SIG-M5 (cell line): ENCODE measurements around the gene MAP3K5.

Experiments
- DNase-seq: peaks from one replicate; lab custom pipeline; 2025; lab: John Stamatoyannopoulos, UW

MAP3K5 gene

DNA sequence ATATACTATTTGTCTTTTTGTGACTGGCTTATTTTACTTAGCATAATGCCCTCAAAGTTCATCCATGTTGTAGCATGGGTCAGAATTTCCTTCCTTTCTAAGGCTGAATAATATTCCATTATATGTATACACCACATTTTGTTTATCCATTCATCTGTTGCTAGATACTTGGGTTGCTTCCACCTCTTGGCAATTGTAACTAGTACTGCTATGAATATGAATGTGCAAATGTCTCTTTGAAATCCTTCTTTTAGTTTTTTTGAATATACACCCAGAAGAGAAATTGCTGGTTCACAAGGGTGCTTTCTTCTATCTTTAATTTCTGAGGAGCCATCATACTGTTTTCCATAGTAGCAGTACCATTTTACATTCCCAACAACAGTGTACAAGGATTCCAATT lies 220.8 kb downstream of the MAP3K5 start:
- DNase-seq = no peak

DNA sequence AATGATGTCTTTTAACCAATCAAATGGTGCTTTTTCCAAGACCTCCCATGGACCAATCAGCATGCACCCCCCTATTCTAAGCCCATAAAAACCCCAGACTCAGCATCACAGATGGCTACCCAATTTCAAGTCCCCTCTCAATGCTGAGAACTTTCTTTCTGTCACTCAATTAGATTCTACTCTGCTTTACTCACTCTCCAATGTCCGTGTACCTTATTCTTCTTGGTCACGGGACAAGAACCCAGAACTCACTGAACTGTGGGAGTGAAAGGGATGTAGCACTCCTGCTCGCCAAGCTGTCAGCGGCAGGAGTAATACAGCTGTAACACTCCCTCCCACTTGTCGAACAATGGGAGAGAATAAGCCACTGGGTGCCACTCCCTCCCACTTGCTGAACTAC lies 221.2 kb downstream of the MAP3K5 start:
- DNase-seq = no peak

DNA sequence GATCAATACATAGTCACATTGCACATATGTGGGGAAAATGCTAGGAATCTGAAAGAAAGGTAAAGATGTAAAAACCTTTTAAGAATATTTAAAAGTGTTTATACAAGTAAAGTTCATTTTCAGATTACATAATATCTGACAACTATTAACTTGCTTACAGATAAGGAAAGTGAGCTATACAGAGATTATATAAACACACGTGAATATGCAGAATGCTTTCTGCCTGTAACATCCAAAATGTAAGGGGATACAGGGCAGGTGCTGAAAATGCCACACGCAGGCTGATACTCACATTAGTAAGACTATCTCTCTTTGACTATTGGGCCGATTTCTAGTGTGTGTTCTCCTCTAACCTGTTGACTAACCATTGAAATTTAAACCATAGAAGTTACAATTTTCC lies 224.1 kb downstream of the MAP3K5 start:
- DNase-seq = no peak

DNA sequence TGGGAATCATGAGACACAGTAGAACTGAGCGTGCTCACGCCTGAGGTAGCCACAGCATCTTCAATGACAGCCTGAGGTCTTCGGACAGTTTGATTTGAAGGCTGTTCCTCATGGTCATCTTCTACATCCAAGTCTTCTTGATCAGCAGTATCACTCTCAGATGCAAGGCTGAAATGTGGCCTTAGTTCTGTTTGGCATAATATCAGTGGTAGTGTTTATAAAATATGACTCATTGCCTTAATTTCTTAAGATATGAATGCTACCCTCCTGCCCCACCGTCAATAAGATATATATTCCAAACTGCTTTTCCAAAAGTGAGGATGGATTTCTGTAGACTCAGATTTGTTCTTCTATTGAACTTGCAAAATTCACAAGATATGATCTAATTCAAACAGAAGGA lies 224.6 kb downstream of the MAP3K5 start:
- no peak for DNase-seq

DNA sequence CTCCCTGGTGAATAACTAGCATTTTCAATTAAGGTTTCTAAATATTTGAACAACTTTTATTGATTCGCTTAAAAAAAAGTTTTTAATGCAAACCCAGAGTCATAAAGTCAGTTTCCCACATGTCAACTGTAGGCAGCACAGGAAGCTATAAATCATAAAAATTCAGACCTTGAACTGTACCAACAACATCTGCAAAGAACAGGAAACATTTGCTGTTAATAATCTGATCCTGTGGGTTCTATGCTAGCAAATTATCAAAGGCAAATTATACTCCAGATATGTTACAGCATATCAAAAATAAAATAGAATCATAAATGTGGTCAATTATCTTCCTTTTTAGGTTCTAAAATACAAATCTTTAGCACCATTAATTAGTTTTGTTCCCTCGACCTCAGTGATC lies 225.4 kb downstream of the MAP3K5 start:
- no peak for DNase-seq

DNA sequence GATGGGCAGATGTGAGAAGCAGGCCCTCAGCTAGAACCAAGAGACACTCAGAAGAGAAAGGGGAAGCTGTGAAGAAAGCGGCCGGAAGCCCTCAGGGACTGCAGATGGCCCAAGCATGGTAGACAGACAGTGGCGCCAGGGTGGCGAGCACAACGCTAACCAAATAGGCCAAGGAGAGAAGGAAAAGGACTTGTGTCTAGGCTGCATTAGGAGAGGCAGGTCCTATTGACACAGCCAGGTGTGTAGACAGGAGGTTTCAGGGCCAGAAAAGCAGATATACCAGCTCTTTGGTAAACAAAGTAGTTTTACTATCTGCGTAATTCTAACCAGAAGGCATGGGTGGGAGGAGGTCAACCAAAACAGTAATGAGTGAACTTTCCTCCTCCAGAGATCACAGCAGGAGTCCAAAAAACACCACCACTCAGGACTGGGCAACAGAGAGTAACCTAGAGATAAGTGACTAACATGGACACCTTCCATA lies 226.2 kb downstream of the MAP3K5 start:
- DNase-seq = no peak

DNA sequence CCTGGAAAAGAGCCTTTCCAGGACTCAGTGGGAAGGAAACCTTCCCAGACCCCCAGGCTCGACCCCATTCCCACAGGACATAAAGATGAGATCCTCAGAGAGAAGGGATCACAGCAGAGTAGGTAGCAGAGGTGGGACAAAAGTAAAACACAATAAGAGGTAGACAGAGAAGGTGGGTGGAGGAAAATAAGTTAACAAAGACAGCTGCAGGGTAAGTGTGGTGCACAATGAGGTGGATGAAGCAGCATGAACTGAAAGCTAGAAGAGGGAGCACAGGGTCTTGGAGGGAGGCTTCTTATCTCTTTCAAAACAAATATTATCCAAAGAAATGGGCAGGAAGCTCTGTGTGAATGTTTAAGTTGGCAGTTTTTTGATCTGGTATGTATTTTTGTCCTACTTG lies 228.1 kb downstream of the MAP3K5 start:
- no peak for DNase-seq

DNA sequence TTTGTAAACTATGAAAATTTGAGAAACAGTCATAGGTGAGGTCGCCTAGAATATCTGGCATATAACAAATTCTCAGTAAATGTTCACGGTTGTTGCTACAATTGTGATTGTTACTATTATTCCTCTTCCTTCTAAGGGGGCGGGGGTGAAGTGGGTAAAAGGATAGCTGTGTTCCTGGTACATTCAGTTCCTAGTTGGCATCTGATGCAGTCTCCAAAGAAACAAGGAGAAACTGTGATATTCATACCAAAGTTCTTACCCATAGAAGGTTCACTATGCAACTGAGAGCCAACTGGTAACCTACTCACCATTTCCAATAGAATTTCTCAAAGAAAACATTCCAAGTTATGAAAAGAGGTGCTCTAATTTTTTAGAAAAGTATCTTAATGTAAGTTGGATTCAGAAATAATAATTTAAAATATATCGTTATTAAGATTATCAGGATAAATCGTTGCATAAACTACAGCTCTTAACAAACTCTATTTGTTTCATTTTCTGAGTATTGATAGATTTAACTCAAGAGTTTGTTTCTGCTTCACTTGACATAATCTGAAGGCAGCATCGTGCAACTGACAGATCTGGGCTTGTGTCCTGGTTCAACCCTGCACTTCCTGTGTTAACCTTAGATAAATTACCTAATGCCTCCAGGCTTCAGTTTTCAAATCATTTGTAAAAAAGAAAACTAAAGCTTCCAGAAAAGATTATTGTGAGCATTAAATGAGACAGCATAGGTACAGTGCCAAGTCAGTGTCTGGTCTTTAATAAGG lies 228.7 kb downstream of the MAP3K5 start:
- DNase-seq = no peak

DNA sequence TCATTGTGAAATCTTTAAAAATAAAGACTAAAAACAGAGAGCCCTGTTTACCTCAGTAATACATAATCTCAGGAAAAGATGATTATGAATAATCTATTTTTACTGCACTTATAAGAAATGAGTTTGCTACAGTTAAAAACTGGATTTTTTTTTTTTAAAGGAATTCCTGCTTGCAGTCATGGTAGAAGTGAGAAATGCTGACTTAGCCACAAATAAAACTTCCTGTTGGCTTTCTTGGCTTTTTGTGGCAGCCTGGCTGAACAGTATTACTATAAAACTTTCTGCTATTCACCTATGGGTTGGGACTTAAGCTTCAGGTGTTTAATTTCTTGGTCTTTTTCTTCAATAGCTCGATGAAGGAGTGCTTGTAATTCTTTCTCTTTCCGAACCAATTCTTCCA lies 230.1 kb downstream of the MAP3K5 start:
- DNase-seq = no peak

DNA sequence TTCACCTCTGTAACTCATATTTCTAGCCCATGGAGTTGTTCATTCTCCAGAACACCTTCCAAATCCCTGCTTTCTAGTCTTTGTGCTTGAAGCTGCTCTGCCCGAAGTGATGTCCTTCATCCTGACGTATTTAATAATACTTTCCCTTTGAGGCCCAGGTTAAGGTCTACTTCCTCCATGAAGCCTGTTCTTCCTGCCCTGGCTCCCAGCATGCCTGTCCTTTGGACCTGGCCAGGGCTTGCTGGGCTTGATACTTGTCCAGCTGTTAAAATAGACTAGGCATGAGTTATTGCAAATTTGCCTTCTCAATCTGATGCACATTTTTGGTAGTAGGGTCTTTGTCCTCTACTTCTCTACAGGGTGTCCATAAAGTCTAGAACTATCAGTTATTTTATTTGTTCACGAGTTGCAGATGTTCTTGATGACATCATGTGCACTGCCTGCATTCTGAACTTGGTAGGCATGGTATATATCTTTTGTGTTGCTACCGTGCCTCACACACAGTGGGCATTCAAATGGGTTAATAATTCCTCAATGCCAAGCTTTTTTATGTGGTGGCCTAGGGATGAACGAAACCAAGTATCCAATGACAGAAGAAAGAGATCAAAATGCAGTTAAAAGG lies 239.0 kb downstream of the MAP3K5 start:
- no peak for DNase-seq

DNA sequence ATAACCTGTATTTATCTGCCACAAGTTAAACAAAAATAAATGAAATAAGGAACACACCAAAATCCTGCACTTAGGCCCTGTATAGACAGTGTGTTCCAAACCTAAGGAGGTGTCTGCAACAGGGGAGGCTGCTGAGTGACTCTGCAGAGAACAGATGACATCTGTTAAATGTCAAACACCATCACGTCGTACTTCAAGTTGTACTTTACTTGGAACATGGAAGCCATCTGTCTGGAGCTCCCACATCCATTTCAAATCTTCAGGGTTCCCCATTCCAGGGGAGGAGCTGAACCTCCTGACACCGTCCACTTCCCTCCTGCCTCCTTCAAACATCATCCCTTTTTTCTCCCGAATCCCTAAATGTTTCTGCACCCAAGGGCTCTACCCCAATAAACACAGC lies 240.2 kb downstream of the MAP3K5 start:
- DNase-seq = no peak

DNA sequence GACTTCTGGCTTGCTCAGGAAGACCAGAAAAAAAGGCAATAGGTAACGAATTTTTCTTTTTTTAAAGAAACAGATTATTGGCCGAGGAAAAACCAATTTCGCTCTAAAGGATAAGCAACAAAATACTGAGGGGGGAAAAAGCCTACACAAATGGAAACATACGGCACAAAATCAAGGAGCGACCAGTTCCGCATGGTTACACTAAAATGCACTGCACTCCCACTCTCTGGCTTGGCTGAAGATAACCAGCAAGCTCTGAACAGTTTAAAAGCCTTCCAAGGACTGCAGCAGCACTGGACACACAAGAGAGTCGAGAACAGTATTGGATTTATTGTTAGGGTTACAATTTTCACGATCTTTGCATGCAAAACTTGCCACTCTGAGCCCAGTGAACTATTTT lies 241.2 kb downstream of the MAP3K5 start:
- DNase-seq = no peak

DNA sequence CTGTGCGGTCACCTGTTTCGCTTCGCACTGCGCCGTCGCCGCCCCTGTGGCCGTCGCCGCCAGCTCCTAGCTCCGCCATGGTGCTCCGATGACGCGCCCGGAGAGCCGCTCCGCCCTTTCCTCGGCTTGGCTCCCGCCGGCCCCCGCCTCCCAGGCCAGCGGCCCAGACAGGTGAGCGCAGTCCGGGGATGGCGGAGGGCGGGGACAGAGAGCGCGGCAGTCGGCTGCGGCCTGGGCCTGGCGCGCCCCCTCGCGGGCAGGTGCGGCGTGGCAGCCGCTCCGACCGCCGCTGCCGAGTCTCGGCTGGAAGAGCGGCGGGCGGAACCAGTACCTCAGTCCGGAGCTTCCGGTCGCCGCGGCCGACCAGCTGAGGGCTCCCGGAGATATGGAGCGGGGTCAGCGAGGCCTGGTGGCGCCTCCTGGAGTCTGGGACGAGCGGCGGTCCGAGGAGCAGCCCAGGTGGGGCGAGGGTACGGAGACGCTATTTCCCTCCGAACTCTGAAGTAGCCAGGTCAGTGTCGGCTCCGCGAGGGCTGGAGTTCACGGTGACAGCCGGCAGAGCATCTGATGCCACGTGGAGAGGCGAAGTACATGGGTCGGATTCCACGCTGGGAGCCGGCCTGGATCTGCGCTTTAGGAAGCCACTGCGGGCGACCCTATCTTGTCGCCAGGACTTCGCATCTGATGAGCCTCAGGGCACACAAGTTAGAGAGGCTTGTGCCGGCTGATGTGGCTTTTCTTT lies 241.8 kb downstream of the MAP3K5 start, which contains the start of gene MAP7:
TSS of gene MAP7 (minus strand) at position 93 of the 742 bp plus-strand sequence. CDS start at position 79, 14 bp downstream.
- no peak for DNase-seq

DNA sequence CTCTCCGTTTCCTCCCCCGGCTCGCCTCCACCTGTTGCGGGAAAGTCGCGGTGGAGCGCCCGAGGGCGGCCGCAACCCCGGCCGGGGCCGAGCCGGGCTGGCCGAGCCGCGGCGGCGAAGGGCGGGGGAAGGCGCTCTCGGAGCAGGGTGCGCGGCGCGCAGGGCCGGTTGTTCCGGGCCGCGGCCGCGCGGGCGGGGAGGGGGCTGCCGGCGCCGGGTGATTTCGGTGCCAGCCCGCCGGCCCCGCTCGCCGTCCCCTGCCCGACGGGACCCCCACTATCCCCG lies 242.3 kb downstream of the MAP3K5 start:
- no peak for DNase-seq

DNA sequence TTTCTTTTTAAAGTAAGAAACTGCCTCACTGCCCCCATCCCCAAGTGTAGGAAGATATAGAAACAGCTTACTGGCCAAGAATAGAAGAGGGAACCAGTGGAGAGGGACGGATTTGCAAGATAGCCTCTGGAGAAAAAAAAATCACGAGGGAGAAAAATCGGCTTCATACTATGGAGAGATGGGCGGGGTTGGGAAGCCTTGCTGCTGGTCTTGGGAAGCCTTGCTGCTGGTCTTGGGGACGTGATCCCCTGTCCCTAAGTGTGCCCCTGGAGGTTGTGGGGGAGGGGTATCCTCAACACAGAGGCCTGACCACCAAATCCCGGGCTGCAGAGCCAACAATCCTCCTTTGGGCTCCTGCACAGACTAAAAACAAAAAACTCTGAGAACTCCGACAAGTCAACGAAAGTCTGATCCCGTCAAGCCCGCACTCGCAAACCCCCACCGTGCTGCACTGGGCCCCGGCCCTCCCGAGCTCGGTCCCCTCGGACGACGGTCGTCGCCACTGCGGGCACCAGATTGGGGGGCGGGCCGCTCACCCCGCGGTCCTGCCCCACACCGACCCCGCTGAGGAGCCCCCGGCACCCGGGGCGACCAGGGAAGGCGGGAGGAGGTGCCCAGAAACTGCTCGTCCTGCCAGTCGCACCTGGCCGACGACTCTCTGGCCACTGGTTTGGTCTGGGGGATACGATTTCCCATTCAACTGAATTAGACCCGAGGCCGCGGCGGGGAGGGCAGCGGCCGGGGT lies 242.8 kb downstream of the MAP3K5 start:
- DNase-seq = no peak

DNA sequence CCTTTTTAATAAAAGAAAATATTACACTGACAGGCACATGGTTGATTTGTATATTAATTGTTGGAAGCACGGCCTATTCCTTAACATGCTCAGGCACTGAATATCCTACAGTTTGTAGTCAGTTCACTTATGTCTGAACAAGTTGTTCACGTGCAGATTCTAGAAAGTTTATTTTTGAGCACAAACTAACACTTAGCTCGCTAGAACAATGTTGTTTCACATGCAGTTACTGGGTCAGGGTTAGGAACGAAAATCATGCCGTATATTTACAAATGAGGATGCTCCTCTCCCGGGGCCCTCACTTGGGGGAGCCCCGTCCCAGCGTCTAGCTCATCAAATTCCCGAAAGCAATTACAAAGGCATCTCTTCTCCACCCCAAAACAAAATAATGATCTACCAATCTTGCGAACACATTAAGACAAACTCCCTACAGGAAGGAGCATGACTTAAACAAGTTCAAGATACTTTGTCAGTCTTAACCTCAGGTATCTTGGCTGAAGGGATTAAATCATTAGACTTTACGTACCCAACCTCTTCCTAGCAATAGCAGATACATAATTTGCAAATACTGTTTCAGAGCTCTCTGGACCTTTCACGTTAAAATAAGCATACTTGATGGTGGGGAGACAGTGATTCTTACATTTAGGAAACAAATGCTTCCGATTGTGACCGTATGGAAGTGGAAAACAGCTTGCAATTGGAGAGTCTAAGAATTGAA lies 243.5 kb downstream of the MAP3K5 start:
- no peak for DNase-seq

DNA sequence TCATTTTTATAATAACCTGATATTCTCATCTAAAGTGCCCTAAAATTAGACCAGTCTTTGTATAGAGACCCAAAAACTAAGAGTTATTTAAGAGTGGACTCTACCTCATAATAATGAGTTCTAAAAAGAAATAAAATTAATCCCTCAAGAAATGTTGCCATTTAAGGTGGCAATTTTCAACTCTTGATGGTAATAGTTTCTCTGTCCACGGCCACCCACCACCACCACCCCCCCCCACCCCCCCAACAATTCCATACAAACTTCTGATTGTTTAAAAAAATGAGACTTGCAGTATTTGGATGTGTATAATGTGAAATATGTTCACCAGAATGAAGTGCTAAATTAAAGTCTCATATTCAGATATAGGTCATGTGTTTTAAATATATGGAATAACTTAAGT lies 244.4 kb downstream of the MAP3K5 start:
- DNase-seq = no peak

DNA sequence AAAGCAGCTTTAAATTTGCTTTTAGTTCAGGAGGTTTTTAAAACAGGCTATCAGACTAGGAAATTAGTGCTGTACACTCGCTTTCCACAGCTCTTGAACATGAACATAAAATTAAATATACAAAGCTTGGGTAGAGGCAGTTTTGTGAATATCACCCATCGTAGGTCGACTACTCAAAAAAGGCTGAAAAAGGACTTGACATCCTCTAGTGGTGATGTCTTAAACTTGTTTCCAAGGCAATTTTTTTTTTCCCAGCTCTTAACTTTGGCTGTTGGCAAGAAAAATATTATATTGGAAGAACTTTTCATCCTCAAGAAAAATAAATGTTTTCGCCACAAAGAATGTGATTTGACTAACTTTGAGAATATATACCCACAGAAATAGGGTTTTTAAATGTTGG lies 244.9 kb downstream of the MAP3K5 start:
- DNase-seq = no peak

DNA sequence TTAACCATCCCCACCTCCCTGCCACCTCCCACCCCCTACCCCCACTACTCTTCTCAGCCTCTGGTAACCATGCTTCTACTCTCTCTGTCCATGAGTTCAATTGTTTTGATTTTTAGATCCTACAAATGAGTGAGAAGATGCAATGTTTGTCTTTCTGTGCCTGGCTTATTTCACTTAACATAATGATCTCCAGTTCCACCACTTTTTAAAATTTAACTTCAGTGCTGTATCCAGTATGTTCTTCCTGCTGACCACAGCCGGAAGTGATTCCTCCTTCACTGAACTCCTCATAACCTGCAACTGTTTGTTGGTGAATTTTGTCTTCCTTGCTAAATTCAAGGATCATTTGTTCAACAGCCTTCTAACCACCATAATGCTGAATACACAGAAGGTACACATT lies 245.9 kb downstream of the MAP3K5 start:
- no peak for DNase-seq

DNA sequence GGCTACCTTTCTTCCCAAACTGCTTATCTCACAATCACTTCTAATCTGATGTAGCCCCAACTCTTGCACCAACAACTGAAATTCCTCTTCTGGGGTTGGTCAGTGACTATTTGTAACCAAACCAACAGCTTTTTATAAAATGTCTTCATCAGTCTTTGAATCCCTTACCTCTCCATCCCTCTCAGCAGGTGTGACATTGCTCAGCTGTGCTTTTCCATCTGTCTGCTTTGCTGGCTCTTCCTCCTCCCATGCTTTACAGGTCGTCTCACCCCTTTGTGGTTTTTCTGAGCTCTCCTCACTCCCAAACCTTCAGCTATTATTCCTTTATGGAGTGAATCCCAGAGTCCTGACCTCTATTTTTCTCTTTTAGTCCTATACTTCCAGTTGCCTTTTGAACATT lies 248.0 kb downstream of the MAP3K5 start:
- DNase-seq = no peak

DNA sequence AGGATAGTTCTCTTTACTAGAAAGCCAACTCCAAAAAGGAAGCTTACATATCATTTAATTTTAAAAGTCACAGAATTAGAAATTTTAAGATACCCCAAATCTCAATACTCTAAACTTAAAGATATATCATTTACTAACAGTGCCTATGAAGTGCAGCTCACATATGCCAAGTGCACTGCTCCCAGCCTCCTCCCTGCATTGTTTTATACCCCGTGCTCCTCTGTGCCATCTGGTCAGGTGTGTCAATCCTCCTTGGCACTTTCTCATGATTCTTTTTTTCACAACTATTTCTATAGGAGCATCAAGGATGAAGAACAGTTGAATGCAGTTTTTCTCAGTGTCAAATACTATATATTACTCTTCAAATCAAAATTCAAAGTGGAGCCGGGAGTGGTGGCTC lies 250.9 kb downstream of the MAP3K5 start:
- DNase-seq = no peak
